ENCODE data around the gene CA14. TPM values are rescaled to one million over a fixed set of nuclear protein-coding genes. Genes with fewer than 3 reads are reported as not detected.
"Not testable (repeated sequence)": the region's sequence is repeated elsewhere in the genome, so short reads cannot be mapped to it uniquely, and the experiment has no call there.

Gene CA14
- total RNA-seq, 1 experiment from 2014 or later: not detected

- no TSS peak for BruUV-seq (replicated peaks)
- H3K36me3 Mint-ChIP-seq (ENCODE audit: insufficient read depth, unreplicated experiment): peaks cover 35% of the 10 kb centered on the region
- DNase-seq: no peak
- no peaks in the 10 kb centered on the region for H3K4me1 ChIP-seq
- POLR2A ChIA-PET: interaction anchor here (0.7 kb wide), 1 partner anchor 121 kb away, joined by 5 read pairs; no protein-coding TSS in a partner anchor
- no peaks in the 10 kb centered on the region for H3K27me3 Mint-ChIP-seq (ENCODE audit: insufficient read depth, unreplicated experiment)
- H3K4me3 ChIP-seq (ENCODE audit: low read depth, low read length): no peak overlapping the region
- CTCF ChIA-PET: no interaction called here
- no peaks in the 10 kb centered on the region for H3K9me3 ChIP-seq
- no peaks in the 10 kb centered on the region for H3K9me3 Mint-ChIP-seq (ENCODE audit: unreplicated experiment)
- H3K27me3 ChIP-seq (replicated peaks; ENCODE audit: control insufficient read depth, insufficient read depth, low read length): no peaks in the 10 kb centered on the region
- TF ChIP-seq CTCF (IDR thresholded peaks at IDR 0.05; ENCODE audit: insufficient read depth in 1 of 2, low read depth in 1 of 2, low read length in 1 of 2, severe bottlenecking in 1 of 2, unreplicated experiment in 1 of 2): no peak
- no peak overlapping the region for H3K27ac Mint-ChIP-seq (ENCODE audit: unreplicated experiment)
- H3K36me3 ChIP-seq (ENCODE audit: control insufficient read depth, insufficient read depth, low read length): no peaks in the 10 kb centered on the region
- no peak overlapping the region for H3K4me3 Mint-ChIP-seq (ENCODE audit: unreplicated experiment)
- H3K4me1 Mint-ChIP-seq (ENCODE audit: low read depth, unreplicated experiment): no peaks in the 10 kb centered on the region
- intact Hi-C loops (cut with micrococcal nuclease; ENCODE audit: unreplicated experiment): no loop called here
Observed at GRCh38 chr1:150226486-150226885, 31.1 kb upstream of the CA14 start.

- ChIA-PET POLR2A (no interaction called here), CTCF (no interaction called here)
- Mint-ChIP-seq H3K4me1 (ENCODE audit: low read depth, unreplicated experiment) (no peaks in the 10 kb centered on the region), H3K4me3 (ENCODE audit: unreplicated experiment) (no peak overlapping the region), H3K9me3 (ENCODE audit: unreplicated experiment) (no peaks in the 10 kb centered on the region), H3K36me3 (ENCODE audit: insufficient read depth, unreplicated experiment) (peaks cover 30% of the 10 kb centered on the region), H3K27me3 (ENCODE audit: insufficient read depth, unreplicated experiment) (no peaks in the 10 kb centered on the region), H3K27ac (ENCODE audit: unreplicated experiment) (no peak overlapping the region)
- H3K4me3 ChIP-seq (ENCODE audit: low read depth, low read length): no peak overlapping the region
- BruUV-seq (replicated peaks): no TSS peak
- no peaks in the 10 kb centered on the region for H3K27me3 ChIP-seq (replicated peaks; ENCODE audit: control insufficient read depth, insufficient read depth, low read length)
- intact Hi-C loops (cut with micrococcal nuclease; ENCODE audit: unreplicated experiment): no loop called here
- H3K9me3 ChIP-seq: no peaks in the 10 kb centered on the region
- H3K36me3 ChIP-seq (ENCODE audit: control insufficient read depth, insufficient read depth, low read length): no peaks in the 10 kb centered on the region
- no peak for DNase-seq
- no peak for TF ChIP-seq CTCF (IDR thresholded peaks at IDR 0.05; ENCODE audit: insufficient read depth in 1 of 2, low read depth in 1 of 2, low read length in 1 of 2, severe bottlenecking in 1 of 2, unreplicated experiment in 1 of 2)
- H3K4me1 ChIP-seq: no peaks in the 10 kb centered on the region
Observed at GRCh38 chr1:150227228-150227627, 30.3 kb upstream of the CA14 start.

- H3K4me3 Mint-ChIP-seq (ENCODE audit: unreplicated experiment); H3K9me3 ChIP-seq; H3K4me3 ChIP-seq (ENCODE audit: low read depth, low read length); POLR2A ChIA-PET; H3K27me3 ChIP-seq (replicated peaks; ENCODE audit: control insufficient read depth, insufficient read depth, low read length); H3K27ac Mint-ChIP-seq (ENCODE audit: unreplicated experiment); H3K4me1 ChIP-seq; BruUV-seq (replicated peaks); H3K27me3 Mint-ChIP-seq (ENCODE audit: insufficient read depth, unreplicated experiment); H3K4me1 Mint-ChIP-seq (ENCODE audit: low read depth, unreplicated experiment); H3K9me3 Mint-ChIP-seq (ENCODE audit: unreplicated experiment); DNase-seq; CTCF ChIA-PET; H3K36me3 ChIP-seq (ENCODE audit: control insufficient read depth, insufficient read depth, low read length); intact Hi-C loops (cut with micrococcal nuclease; ENCODE audit: unreplicated experiment): not testable (repeated sequence)
- peaks cover 30% of the 10 kb centered on the region for H3K36me3 Mint-ChIP-seq (ENCODE audit: insufficient read depth, unreplicated experiment)
Observed at GRCh38 chr1:150228246-150228645, 29.3 kb upstream of the CA14 start.

GRCh38 chr1:150232921-150233320 lies 24.7 kb upstream of the CA14 start:
- H3K36me3 ChIP-seq (ENCODE audit: control insufficient read depth, insufficient read depth, low read length); intact Hi-C loops (cut with micrococcal nuclease; ENCODE audit: unreplicated experiment); BruUV-seq (replicated peaks); H3K4me3 Mint-ChIP-seq (ENCODE audit: unreplicated experiment); H3K27me3 Mint-ChIP-seq (ENCODE audit: insufficient read depth, unreplicated experiment); H3K9me3 ChIP-seq; H3K27me3 ChIP-seq (replicated peaks; ENCODE audit: control insufficient read depth, insufficient read depth, low read length); CTCF ChIA-PET; H3K9me3 Mint-ChIP-seq (ENCODE audit: unreplicated experiment); POLR2A ChIA-PET; H3K4me3 ChIP-seq (ENCODE audit: low read depth, low read length); DNase-seq; H3K27ac Mint-ChIP-seq (ENCODE audit: unreplicated experiment): not testable (repeated sequence)
- H3K4me1 Mint-ChIP-seq (ENCODE audit: low read depth, unreplicated experiment): peaks cover 25% of the 10 kb centered on the region
- peaks cover 13% of the 10 kb centered on the region for H3K4me1 ChIP-seq
- H3K36me3 Mint-ChIP-seq (ENCODE audit: insufficient read depth, unreplicated experiment): peaks cover 17% of the 10 kb centered on the region

Data from Caco-2 (cell line).